ENCODE measurements around the gene INSC. TPM values are rescaled to one million over a fixed set of nuclear protein-coding genes. Genes with fewer than 3 reads are reported as not detected.

Gene INSC
- polyA plus RNA-seq, 1 donor from 2014 or later = 0.12 TPM

GRCh38 chr11:15169815-15170551 is 55.3 kb downstream of the INSC start:
- H3K9me3 ChIP-seq (ENCODE audit: low read length) = no peaks in the 10 kb centered on the region
- H2AFZ ChIP-seq (ENCODE audit: low read depth, low read length) = no peak overlapping the region
- no peaks in the 10 kb centered on the region for H3F3A ChIP-seq (ENCODE audit: insufficient read depth, low read length, poor library complexity, severe bottlenecking)
- H3K4me2 ChIP-seq (ENCODE audit: low read length) = no peak overlapping the region
- no peaks in the 10 kb centered on the region for H3K79me2 ChIP-seq (replicated peaks; ENCODE audit: insufficient read depth, low read length)
- no peaks in the 10 kb centered on the region for H4K20me1 ChIP-seq (ENCODE audit: insufficient read depth)
- no peak overlapping the region for H3K9ac ChIP-seq (ENCODE audit: low read length)
- TF ChIP-seq TAF1 (IDR thresholded peaks at IDR 0.05; ENCODE audit: low read depth) = no peak
- no peak for TF ChIP-seq MXI1 (conservative IDR thresholded peaks at IDR 0.05; ENCODE audit: poor library complexity, severe bottlenecking)
- TF ChIP-seq POLR2AphosphoS5 (IDR thresholded peaks at IDR 0.05) = no peak
- TF ChIP-seq EP300 (conservative IDR thresholded peaks at IDR 0.05; ENCODE audit: poor library complexity, severe bottlenecking) = no peak
- TF ChIP-seq REST (IDR thresholded peaks at IDR 0.05; ENCODE audit: borderline replicate concordance) = no peak
- no peak for TF ChIP-seq SMC3 (conservative IDR thresholded peaks at IDR 0.05; ENCODE audit: poor library complexity)
- TF ChIP-seq, protein P1, sequence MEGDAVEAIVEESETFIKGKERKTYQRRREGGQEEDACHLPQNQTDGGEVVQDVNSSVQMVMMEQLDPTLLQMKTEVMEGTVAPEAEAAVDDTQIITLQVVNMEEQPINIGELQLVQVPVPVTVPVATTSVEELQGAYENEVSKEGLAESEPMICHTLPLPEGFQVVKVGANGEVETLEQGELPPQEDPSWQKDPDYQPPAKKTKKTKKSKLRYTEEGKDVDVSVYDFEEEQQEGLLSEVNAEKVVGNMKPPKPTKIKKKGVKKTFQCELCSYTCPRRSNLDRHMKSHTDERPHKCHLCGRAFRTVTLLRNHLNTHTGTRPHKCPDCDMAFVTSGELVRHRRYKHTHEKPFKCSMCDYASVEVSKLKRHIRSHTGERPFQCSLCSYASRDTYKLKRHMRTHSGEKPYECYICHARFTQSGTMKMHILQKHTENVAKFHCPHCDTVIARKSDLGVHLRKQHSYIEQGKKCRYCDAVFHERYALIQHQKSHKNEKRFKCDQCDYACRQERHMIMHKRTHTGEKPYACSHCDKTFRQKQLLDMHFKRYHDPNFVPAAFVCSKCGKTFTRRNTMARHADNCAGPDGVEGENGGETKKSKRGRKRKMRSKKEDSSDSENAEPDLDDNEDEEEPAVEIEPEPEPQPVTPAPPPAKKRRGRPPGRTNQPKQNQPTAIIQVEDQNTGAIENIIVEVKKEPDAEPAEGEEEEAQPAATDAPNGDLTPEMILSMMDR (IDR thresholded peaks at IDR 0.05; ENCODE audit: poor library complexity, severe bottlenecking) = no peak
- H3K27me3 ChIP-seq (ENCODE audit: insufficient read depth, low read depth, low read length) = no peaks in the 10 kb centered on the region
- H3K4me3 ChIP-seq (ENCODE audit: low read length) = no peak overlapping the region
- H3K36me3 ChIP-seq (ENCODE audit: insufficient read depth, low read length) = no peaks in the 10 kb centered on the region
- no peak overlapping the region for H3K27ac ChIP-seq (ENCODE audit: low read length)
- no peaks in the 10 kb centered on the region for H3K9me2 ChIP-seq (ENCODE audit: insufficient read depth, low read length)

GRCh38 chr11:15170698-15171097 is 56.0 kb downstream of the INSC start:
- Histone ChIP-seq H3K9ac (ENCODE audit: low read length) (no peak overlapping the region), H3K4me3 (ENCODE audit: low read length) (no peak overlapping the region), H3K79me2 (replicated peaks; ENCODE audit: insufficient read depth, low read length) (no peaks in the 10 kb centered on the region), H3K9me3 (ENCODE audit: low read length) (no peaks in the 10 kb centered on the region), H3K4me2 (ENCODE audit: low read length) (no peak overlapping the region), H3F3A (ENCODE audit: insufficient read depth, low read length, poor library complexity, severe bottlenecking) (no peaks in the 10 kb centered on the region), H3K36me3 (ENCODE audit: insufficient read depth, low read length) (no peaks in the 10 kb centered on the region), H3K27me3 (ENCODE audit: insufficient read depth, low read depth, low read length) (no peaks in the 10 kb centered on the region), H3K27ac (ENCODE audit: low read length) (no peak overlapping the region), H3K9me2 (ENCODE audit: insufficient read depth, low read length) (no peaks in the 10 kb centered on the region), H2AFZ (ENCODE audit: low read depth, low read length) (no peak overlapping the region), H4K20me1 (ENCODE audit: insufficient read depth) (no peaks in the 10 kb centered on the region)
- TF ChIP-seq SMC3 (conservative IDR thresholded peaks at IDR 0.05; ENCODE audit: poor library complexity) (no peak), MXI1 (conservative IDR thresholded peaks at IDR 0.05; ENCODE audit: poor library complexity, severe bottlenecking) (no peak), EP300 (conservative IDR thresholded peaks at IDR 0.05; ENCODE audit: poor library complexity, severe bottlenecking) (no peak), REST (IDR thresholded peaks at IDR 0.05; ENCODE audit: borderline replicate concordance) (no peak), RAD21 (conservative IDR thresholded peaks at IDR 0.05) (no peak), TAF1 (IDR thresholded peaks at IDR 0.05; ENCODE audit: low read depth) (no peak), POLR2AphosphoS5 (IDR thresholded peaks at IDR 0.05) (no peak), EZH2 (IDR thresholded peaks at IDR 0.05; ENCODE audit: borderline replicate concordance, insufficient read depth, low read length, poor library complexity, severe bottlenecking) (no peak)
- TF ChIP-seq, protein P1 (IDR thresholded peaks at IDR 0.05; ENCODE audit: poor library complexity, severe bottlenecking) = no peak
